ENCODE results near the gene OR10A2.

Gene OR10A2, protein sequence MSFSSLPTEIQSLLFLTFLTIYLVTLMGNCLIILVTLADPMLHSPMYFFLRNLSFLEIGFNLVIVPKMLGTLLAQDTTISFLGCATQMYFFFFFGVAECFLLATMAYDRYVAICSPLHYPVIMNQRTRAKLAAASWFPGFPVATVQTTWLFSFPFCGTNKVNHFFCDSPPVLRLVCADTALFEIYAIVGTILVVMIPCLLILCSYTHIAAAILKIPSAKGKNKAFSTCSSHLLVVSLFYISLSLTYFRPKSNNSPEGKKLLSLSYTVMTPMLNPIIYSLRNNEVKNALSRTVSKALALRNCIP

DNA sequence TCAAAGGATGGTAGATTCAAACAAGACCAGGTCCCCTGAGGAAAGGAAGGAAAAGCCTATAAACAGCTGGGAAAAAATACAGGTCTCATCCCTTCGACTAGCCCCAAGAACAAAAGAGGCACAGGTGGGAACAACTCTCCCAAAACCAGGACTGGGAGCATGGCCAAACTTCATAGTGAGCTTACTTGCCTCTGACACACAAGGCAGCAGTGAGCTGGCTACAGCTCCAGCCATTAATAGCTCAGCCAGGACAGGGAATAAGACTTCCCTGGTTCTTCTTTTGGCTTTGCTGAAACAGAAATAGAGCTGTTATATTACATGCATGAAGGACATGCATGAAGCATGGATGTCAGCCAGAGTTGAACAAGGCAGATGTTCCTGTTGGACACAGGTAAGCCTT is at the start of gene OR10A2:
Gene OR10A2, plus strand, starts transcription at position 97 of the 400 bp plus-strand sequence. CDS start 6,698 bp downstream, outside the sequence.
- no peak for ATAC-seq
- TF ChIP-seq, protein P1, sequence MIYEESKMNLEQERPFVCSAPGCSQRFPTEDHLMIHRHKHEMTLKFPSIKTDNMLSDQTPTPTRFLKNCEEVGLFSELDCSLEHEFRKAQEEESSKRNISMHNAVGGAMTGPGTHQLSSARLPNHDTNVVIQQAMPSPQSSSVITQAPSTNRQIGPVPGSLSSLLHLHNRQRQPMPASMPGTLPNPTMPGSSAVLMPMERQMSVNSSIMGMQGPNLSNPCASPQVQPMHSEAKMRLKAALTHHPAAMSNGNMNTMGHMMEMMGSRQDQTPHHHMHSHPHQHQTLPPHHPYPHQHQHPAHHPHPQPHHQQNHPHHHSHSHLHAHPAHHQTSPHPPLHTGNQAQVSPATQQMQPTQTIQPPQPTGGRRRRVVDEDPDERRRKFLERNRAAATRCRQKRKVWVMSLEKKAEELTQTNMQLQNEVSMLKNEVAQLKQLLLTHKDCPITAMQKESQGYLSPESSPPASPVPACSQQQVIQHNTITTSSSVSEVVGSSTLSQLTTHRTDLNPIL (CRISPR knock-in tag; IDR thresholded peaks at IDR 0.05; ENCODE audit: low read depth) = no peak

DNA sequence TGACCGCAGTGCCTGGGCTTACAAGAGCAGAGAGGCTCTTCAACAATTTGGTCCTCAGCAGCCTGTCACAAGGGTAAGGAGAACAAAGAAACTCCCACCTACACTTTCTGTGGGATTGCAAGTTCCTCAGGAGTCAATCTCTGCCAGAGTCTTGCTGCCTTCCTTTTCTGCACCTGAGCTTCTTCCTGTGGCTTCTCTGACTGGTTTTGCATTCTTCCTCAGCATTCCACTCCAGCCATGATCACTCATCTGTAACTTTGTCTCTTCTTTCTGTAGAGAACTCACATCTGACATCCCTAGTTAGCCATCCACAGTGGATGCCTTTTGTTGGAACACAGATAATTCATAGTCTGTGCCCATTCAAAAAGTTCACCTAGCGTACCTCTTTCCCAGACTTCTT is 49.2 kb upstream of the OR10A2 start:
- ATAC-seq = no peak
- no peak for TF ChIP-seq ZNF8 (CRISPR knock-in tag; IDR thresholded peaks at IDR 0.05)
- TF ChIP-seq ESRRG (CRISPR knock-in tag; IDR thresholded peaks at IDR 0.05) = no peak
- TF ChIP-seq, protein P2, sequence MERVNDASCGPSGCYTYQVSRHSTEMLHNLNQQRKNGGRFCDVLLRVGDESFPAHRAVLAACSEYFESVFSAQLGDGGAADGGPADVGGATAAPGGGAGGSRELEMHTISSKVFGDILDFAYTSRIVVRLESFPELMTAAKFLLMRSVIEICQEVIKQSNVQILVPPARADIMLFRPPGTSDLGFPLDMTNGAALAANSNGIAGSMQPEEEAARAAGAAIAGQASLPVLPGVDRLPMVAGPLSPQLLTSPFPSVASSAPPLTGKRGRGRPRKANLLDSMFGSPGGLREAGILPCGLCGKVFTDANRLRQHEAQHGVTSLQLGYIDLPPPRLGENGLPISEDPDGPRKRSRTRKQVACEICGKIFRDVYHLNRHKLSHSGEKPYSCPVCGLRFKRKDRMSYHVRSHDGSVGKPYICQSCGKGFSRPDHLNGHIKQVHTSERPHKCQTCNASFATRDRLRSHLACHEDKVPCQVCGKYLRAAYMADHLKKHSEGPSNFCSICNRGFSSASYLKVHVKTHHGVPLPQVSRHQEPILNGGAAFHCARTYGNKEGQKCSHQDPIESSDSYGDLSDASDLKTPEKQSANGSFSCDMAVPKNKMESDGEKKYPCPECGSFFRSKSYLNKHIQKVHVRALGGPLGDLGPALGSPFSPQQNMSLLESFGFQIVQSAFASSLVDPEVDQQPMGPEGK (CRISPR knock-in tag; IDR thresholded peaks at IDR 0.05; ENCODE audit: borderline replicate concordance) = no peak
- no peak for TF ChIP-seq TCF4 (CRISPR knock-in tag; IDR thresholded peaks at IDR 0.05; ENCODE audit: borderline replicate concordance)
- TF ChIP-seq CSDC2 (CRISPR knock-in tag; IDR thresholded peaks at IDR 0.05) = no peak
- TF ChIP-seq, protein P3, sequence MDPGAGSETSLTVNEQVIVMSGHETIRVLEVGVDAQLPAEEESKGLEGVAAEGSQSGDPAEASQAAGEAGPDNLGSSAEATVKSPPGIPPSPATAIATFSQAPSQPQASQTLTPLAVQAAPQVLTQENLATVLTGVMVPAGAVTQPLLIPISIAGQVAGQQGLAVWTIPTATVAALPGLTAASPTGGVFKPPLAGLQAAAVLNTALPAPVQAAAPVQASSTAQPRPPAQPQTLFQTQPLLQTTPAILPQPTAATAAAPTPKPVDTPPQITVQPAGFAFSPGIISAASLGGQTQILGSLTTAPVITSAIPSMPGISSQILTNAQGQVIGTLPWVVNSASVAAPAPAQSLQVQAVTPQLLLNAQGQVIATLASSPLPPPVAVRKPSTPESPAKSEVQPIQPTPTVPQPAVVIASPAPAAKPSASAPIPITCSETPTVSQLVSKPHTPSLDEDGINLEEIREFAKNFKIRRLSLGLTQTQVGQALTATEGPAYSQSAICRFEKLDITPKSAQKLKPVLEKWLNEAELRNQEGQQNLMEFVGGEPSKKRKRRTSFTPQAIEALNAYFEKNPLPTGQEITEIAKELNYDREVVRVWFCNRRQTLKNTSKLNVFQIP (CRISPR knock-in tag; IDR thresholded peaks at IDR 0.05; ENCODE audit: borderline replicate concordance, low read depth) = no peak

DNA sequence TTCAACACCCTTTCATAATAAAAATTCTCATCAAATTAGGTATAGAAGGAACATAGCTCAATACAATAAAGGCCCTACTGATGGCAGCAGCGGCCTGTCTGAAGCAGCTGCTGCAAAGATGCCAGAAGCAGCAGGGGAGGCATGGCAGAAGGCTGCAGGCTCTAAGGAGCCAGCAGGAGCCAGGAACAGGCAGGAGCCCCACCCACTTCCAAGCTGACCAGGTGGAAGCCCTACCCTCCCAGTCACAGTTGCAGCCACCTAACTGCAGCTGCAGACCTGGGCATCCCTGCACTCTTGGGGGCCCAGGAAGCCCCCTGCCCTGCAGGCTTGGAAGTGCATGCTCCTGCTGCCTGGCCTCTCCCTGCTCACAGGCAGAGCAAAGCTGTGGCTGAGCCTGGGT is 45.2 kb upstream of the OR10A2 start:
- TF ChIP-seq ZC3H10 (CRISPR knock-in tag; IDR thresholded peaks at IDR 0.05) (no peak), TCF4 (CRISPR knock-in tag; IDR thresholded peaks at IDR 0.05; ENCODE audit: borderline replicate concordance) (no peak), ZNF565 (CRISPR knock-in tag; conservative IDR thresholded peaks at IDR 0.05; ENCODE audit: low read depth) (no peak), ARNTL (CRISPR knock-in tag; IDR thresholded peaks at IDR 0.05; ENCODE audit: borderline replicate concordance, low read depth) (no peak), CSDC2 (CRISPR knock-in tag; IDR thresholded peaks at IDR 0.05) (no peak), ISL1 (CRISPR knock-in tag; IDR thresholded peaks at IDR 0.05) (no peak), SNAI2 (CRISPR knock-in tag; IDR thresholded peaks at IDR 0.05) (no peak), ZFP3 (CRISPR knock-in tag; IDR thresholded peaks at IDR 0.05) (no peak), ZFP30 (CRISPR knock-in tag; IDR thresholded peaks at IDR 0.05) (no peak), TOX (CRISPR knock-in tag; IDR thresholded peaks at IDR 0.05; ENCODE audit: borderline replicate concordance) (no peak), BACH2 (CRISPR knock-in tag; IDR thresholded peaks at IDR 0.05; ENCODE audit: borderline replicate concordance) (no peak), RARB (CRISPR knock-in tag; IDR thresholded peaks at IDR 0.05) (no peak), ESRRG (CRISPR knock-in tag; IDR thresholded peaks at IDR 0.05) (no peak), OSR1 (CRISPR knock-in tag; IDR thresholded peaks at IDR 0.05) (no peak)
- TF ChIP-seq, protein P3 (CRISPR knock-in tag; IDR thresholded peaks at IDR 0.05; ENCODE audit: borderline replicate concordance, low read depth) = no peak
- TF ChIP-seq, protein P1 (CRISPR knock-in tag; IDR thresholded peaks at IDR 0.05; ENCODE audit: low read depth) = no peak
- TF ChIP-seq, protein P2 (CRISPR knock-in tag; IDR thresholded peaks at IDR 0.05; ENCODE audit: borderline replicate concordance) = no peak
- ATAC-seq = no peak
